ENCODE results near the gene SH2D2A. TPM values are rescaled to one million over a fixed set of nuclear protein-coding genes. Genes with fewer than 3 reads are reported as not detected.

SH2D2A gene
- total and polyA plus RNA-seq, 2 experiments from 2014 or later, result 0.18 to 0.60 TPM

GRCh38 chr1:156804572-156805243, 11.9 kb downstream of the SH2D2A start:
- H3K4me1 ChIP-seq (ENCODE audit: insufficient read depth), result peaks cover 12% of the 10 kb centered on the region
- no peak overlapping the region for H2AFZ ChIP-seq
- no peaks in the 10 kb centered on the region for H3K36me3 ChIP-seq (replicated peaks; ENCODE audit: insufficient read depth, low read depth)
- no peaks in the 10 kb centered on the region for H3K9me2 ChIP-seq (replicated peaks; ENCODE audit: insufficient read depth)
- no peak overlapping the region for H3K4me2 ChIP-seq
- TF ChIP-seq EZH2phosphoT487 (IDR thresholded peaks at IDR 0.05; ENCODE audit: low read depth, severe bottlenecking, unreplicated experiment), result no peak
- no peak for TF ChIP-seq EZH2 (IDR thresholded peaks at IDR 0.05; ENCODE audit: borderline replicate concordance)
- no peak overlapping the region for H3K4me3 ChIP-seq
- no peaks in the 10 kb centered on the region for H4K20me1 ChIP-seq (ENCODE audit: insufficient read depth, poor library complexity, severe bottlenecking)
- no peak overlapping the region for H3K27ac ChIP-seq
- H3K27me3 ChIP-seq, result no peaks in the 10 kb centered on the region
- no peak for DNase-seq (ENCODE audit: low spot score)
- H3K79me2 ChIP-seq, result no peaks in the 10 kb centered on the region
- WGBS (ENCODE audit: low lambda C conversion rate, missing lambda C conversion rate), result 68% methylated on average over 6 of the region's 6 CpGs
- no peaks in the 10 kb centered on the region for H3K9me3 ChIP-seq (ENCODE audit: low read depth)

GRCh38 chr1:156804026-156804425, 12.6 kb downstream of the SH2D2A start:
- no peaks in the 10 kb centered on the region for H3K79me2 ChIP-seq
- no peaks in the 10 kb centered on the region for H3K36me3 ChIP-seq (replicated peaks; ENCODE audit: insufficient read depth, low read depth)
- H3K9me2 ChIP-seq (replicated peaks; ENCODE audit: insufficient read depth), result no peaks in the 10 kb centered on the region
- H3K9me3 ChIP-seq (ENCODE audit: low read depth), result no peaks in the 10 kb centered on the region
- H2AFZ ChIP-seq, result no peak overlapping the region
- no peak for DNase-seq (ENCODE audit: low spot score)
- no peak overlapping the region for H3K4me3 ChIP-seq
- no peak overlapping the region for H3K4me2 ChIP-seq
- WGBS (ENCODE audit: low lambda C conversion rate, missing lambda C conversion rate), result 63% methylated on average over 3 of the region's 3 CpGs
- H4K20me1 ChIP-seq (ENCODE audit: insufficient read depth, poor library complexity, severe bottlenecking), result no peaks in the 10 kb centered on the region
- H3K27ac ChIP-seq, result no peak overlapping the region
- H3K27me3 ChIP-seq, result no peaks in the 10 kb centered on the region
- H3K4me1 ChIP-seq (ENCODE audit: insufficient read depth), result peaks cover 12% of the 10 kb centered on the region
- TF ChIP-seq, protein P1, sequence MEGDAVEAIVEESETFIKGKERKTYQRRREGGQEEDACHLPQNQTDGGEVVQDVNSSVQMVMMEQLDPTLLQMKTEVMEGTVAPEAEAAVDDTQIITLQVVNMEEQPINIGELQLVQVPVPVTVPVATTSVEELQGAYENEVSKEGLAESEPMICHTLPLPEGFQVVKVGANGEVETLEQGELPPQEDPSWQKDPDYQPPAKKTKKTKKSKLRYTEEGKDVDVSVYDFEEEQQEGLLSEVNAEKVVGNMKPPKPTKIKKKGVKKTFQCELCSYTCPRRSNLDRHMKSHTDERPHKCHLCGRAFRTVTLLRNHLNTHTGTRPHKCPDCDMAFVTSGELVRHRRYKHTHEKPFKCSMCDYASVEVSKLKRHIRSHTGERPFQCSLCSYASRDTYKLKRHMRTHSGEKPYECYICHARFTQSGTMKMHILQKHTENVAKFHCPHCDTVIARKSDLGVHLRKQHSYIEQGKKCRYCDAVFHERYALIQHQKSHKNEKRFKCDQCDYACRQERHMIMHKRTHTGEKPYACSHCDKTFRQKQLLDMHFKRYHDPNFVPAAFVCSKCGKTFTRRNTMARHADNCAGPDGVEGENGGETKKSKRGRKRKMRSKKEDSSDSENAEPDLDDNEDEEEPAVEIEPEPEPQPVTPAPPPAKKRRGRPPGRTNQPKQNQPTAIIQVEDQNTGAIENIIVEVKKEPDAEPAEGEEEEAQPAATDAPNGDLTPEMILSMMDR (IDR thresholded peaks at IDR 0.05; ENCODE audit: poor library complexity), result no peak
- TF ChIP-seq EZH2phosphoT487 (IDR thresholded peaks at IDR 0.05; ENCODE audit: low read depth, severe bottlenecking, unreplicated experiment) (no peak), EZH2 (IDR thresholded peaks at IDR 0.05; ENCODE audit: borderline replicate concordance) (no peak)

- H2AFZ ChIP-seq, result no peak overlapping the region
- no peaks in the 10 kb centered on the region for H4K20me1 ChIP-seq (ENCODE audit: insufficient read depth, poor library complexity, severe bottlenecking)
- no peak overlapping the region for H3K27ac ChIP-seq
- TF ChIP-seq EZH2 (IDR thresholded peaks at IDR 0.05; ENCODE audit: borderline replicate concordance) (no peak), EZH2phosphoT487 (IDR thresholded peaks at IDR 0.05; ENCODE audit: low read depth, severe bottlenecking, unreplicated experiment) (no peak)
- TF ChIP-seq, protein P1 (IDR thresholded peaks at IDR 0.05; ENCODE audit: poor library complexity), result no peak
- no peaks in the 10 kb centered on the region for H3K79me2 ChIP-seq
- no peak for DNase-seq (ENCODE audit: low spot score)
- no peaks in the 10 kb centered on the region for H3K9me2 ChIP-seq (replicated peaks; ENCODE audit: insufficient read depth)
- 87% methylated on average over 13 of the region's 13 CpGs for WGBS (ENCODE audit: low lambda C conversion rate, missing lambda C conversion rate)
- H3K4me2 ChIP-seq, result no peak overlapping the region
- H3K36me3 ChIP-seq (replicated peaks; ENCODE audit: insufficient read depth, low read depth), result no peaks in the 10 kb centered on the region
- H3K27me3 ChIP-seq, result no peaks in the 10 kb centered on the region
- peaks cover 12% of the 10 kb centered on the region for H3K4me1 ChIP-seq (ENCODE audit: insufficient read depth)
- H3K9me3 ChIP-seq (ENCODE audit: low read depth), result no peaks in the 10 kb centered on the region
- H3K4me3 ChIP-seq, result no peak overlapping the region
Measured at GRCh38 chr1:156803086-156803851, 13.4 kb downstream of the SH2D2A start.

DNA sequence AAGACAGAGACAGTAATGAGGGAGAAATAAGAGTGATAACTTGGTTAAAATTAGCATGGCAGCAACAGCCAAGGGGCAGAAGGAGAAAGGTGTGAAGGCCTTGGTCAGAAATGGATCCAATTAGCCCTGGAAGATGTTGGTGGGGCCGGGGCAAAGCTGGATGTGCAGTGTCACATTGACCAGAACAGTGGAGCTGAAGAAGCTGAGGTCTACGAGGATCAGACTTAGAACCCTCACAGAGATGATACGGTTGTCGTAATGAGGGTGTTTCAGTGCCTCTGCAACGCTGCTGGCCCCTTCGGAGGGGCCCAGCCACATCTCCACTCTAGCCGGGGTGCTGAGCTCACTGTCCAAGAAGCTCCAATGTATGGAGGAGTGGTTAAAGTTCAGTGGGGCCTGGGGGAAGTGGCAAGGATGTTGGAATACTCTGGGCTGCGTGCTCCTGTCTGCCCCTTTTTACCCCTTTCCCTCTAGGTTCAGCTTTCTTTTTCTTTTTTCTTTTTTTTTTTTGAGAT, 14.2 kb downstream of the SH2D2A start:
- Histone ChIP-seq H3K9me2 (replicated peaks; ENCODE audit: insufficient read depth) (no peaks in the 10 kb centered on the region), H3K4me1 (ENCODE audit: insufficient read depth) (peaks cover 12% of the 10 kb centered on the region), H3K27me3 (no peaks in the 10 kb centered on the region), H3K4me2 (no peak overlapping the region), H2AFZ (no peak overlapping the region), H3K36me3 (replicated peaks; ENCODE audit: insufficient read depth, low read depth) (no peaks in the 10 kb centered on the region), H3K4me3 (no peak overlapping the region), H3K9me3 (ENCODE audit: low read depth) (no peaks in the 10 kb centered on the region), H4K20me1 (ENCODE audit: insufficient read depth, poor library complexity, severe bottlenecking) (no peaks in the 10 kb centered on the region), H3K27ac (no peak overlapping the region), H3K79me2 (no peaks in the 10 kb centered on the region)
- no peak for DNase-seq (ENCODE audit: low spot score)
- no peak for TF ChIP-seq EZH2phosphoT487 (IDR thresholded peaks at IDR 0.05; ENCODE audit: low read depth, severe bottlenecking, unreplicated experiment)
- TF ChIP-seq, protein P1 (IDR thresholded peaks at IDR 0.05; ENCODE audit: poor library complexity), result no peak
- TF ChIP-seq EZH2 (IDR thresholded peaks at IDR 0.05; ENCODE audit: borderline replicate concordance), result no peak
- 88% methylated on average over 8 of the region's 8 CpGs for WGBS (ENCODE audit: low lambda C conversion rate, missing lambda C conversion rate)
